HCT116 (cell line): ENCODE measurements around the gene KDM4D. TPM values are rescaled to one million over a fixed set of nuclear protein-coding genes. Genes with fewer than 3 reads are reported as not detected.

Source experiments
- ATAC-seq: fragments of 200-7000 bp; cut with Tn5 transposase; 2 replicates; pipeline ENCODE4 v1.9.1; 2020; ENCODE audit warnings: mild to moderate bottlenecking, moderate library complexity
- BruUV-seq: library from RNA; stranded (reverse); fragments of 400-500 nt; replicated peaks from 2 replicates; lab custom pipeline; 2021; lab: Mats Ljungman, UMichigan
- CTCF ChIA-PET: fragments of 300-600 bp; sonication (Branson Sonifier 250); formaldehyde crosslinking; loops from one replicate; lab custom pipeline; 2021; ENCODE audit warnings: antibody characterized with exemption; lab: Charles Lee
- POLR2A ChIA-PET: fragments of 300-600, 350-600 bp; sonication (Branson Sonifier 250); formaldehyde crosslinking; loops from one replicate; lab custom pipeline; 2021; ENCODE audit warnings: antibody characterized with exemption; lab: Charles Lee
- RAD21 ChIA-PET, 2 experiments: fragments of 300-600 bp; sonication (Branson Sonifier 250); formaldehyde crosslinking; loops; one replicate each; lab custom pipeline; 2023; ENCODE audit warnings: low total read pairs in 2 of 2; ENCODE audit not compliant: uncharacterized antibody in 2 of 2, unreplicated experiment in 2 of 2, low non-redundant PET in 1 of 2; lab: Charles Lee
- DNase-seq: peaks from one replicate; pipeline ENCODE4 v3.0.0-alpha.2; 2010; ENCODE audit warnings: low read depth, low spot score
- H2AFZ ChIP-seq: fragments of 200-600 bp; shearing (Covaris generic), sonication (generic); 2 replicates; pipeline ENCODE4 v1.6.1; 2017; ENCODE audit warnings: low read depth, mixed run types, mixed read lengths, antibody characterized with exemption, low read length; ENCODE audit not compliant: poor library complexity, severe bottlenecking
- H3K27ac ChIP-seq: 2 replicates; pipeline ENCODE4 v1.5.1; 2012; ENCODE audit warnings: low read depth, low read length
- H3K27me3 ChIP-seq: fragments of 200-600 bp; sonication (generic); 2 replicates; pipeline ENCODE4 v1.6.1; 2016; ENCODE audit warnings: mixed run types, low read length, mixed read lengths; ENCODE audit not compliant: insufficient read depth
- H3K36me3 ChIP-seq, 2 experiments: fragments of 200-500 bp in 1 of 2; fragments of 200-600 bp in 1 of 2; sonication (Bioruptor generic) in 1 of 2; sonication (generic) in 1 of 2; 2 replicates each; pipeline versions ENCODE4 v1.5.1 to v1.6.1; 2014 to 2016; ENCODE audit warnings: low read length in 2 of 2, inconsistent platforms in 1 of 2, mixed read lengths in 1 of 2, mixed run types in 1 of 2; ENCODE audit not compliant: insufficient read depth in 2 of 2, control insufficient read depth in 1 of 2
- H3K4me1 ChIP-seq, 2 experiments: fragments of 200-600 bp in 1 of 2; sonication (generic) in 1 of 2; 2 replicates each; pipeline versions ENCODE4 v1.5.1 to v1.6.1; 2012 to 2017; ENCODE audit warnings: low read length in 2 of 2, inconsistent platforms in 1 of 2, mild to moderate bottlenecking in 1 of 2, mixed read lengths in 1 of 2, mixed run types in 1 of 2, moderate library complexity in 1 of 2; ENCODE audit not compliant: insufficient read depth in 2 of 2, control insufficient read depth in 1 of 2
- H3K4me2 ChIP-seq: fragments of 200-600 bp; sonication (generic); 2 replicates; pipeline ENCODE4 v1.6.1; 2017; ENCODE audit warnings: mixed run types, low read length, mixed read lengths
- H3K4me3 ChIP-seq, 2 experiments: fragments of 200-600 bp in 1 of 2; sonication (generic) in 1 of 2; replicated peaks in 1 of 2; 2 replicates each; pipeline ENCODE4 v1.5.1; 2011 to 2016; ENCODE audit warnings: low read length in 2 of 2, control low read depth in 1 of 2, low read depth in 1 of 2, mild to moderate bottlenecking in 1 of 2, mixed read lengths in 1 of 2, mixed run types in 1 of 2
- H3K79me2 ChIP-seq: fragments of 200-600 bp; sonication (generic); 2 replicates; pipeline ENCODE4 v1.6.1; 2017; ENCODE audit warnings: mild to moderate bottlenecking, mixed run types, low read length, moderate library complexity, mixed read lengths; ENCODE audit not compliant: insufficient read depth
- H3K9ac ChIP-seq: fragments of 200-600 bp; sonication (generic); 2 replicates; pipeline ENCODE4 v1.6.1; 2016; ENCODE audit warnings: low read length, mixed read lengths
- H3K9me2 ChIP-seq: fragments of 200-600 bp; sonication (generic), shearing (Covaris generic); 2 replicates; pipeline ENCODE4 v1.6.1; 2017; ENCODE audit warnings: mixed run types, mild to moderate bottlenecking, moderate library complexity; ENCODE audit not compliant: insufficient read depth
- H3K9me3 ChIP-seq, 2 experiments: fragments of 200-500 bp in 1 of 2; fragments of 200-600 bp in 1 of 2; sonication (Bioruptor generic) in 1 of 2; sonication (generic) in 1 of 2; 2 replicates each; pipeline ENCODE4 v1.6.1; 2014 to 2017; ENCODE audit warnings: low read length in 2 of 2, mixed read lengths in 2 of 2, inconsistent platforms in 1 of 2, low read depth in 1 of 2, mild to moderate bottlenecking in 1 of 2, mixed run types in 1 of 2, moderate library complexity in 1 of 2; ENCODE audit not compliant: control insufficient read depth in 1 of 2, insufficient read depth in 1 of 2
- H4K20me1 ChIP-seq: fragments of 200-600 bp; sonication (generic), shearing (Covaris generic); 2 replicates; pipeline ENCODE4 v1.6.1; 2017; ENCODE audit warnings: mixed run types, mild to moderate bottlenecking, moderate library complexity; ENCODE audit not compliant: insufficient read depth
- ATF3 ChIP-seq: IDR thresholded peaks from 2 replicates; pipeline ENCODE4 v1.6.1; 2012
- CEBPB ChIP-seq: IDR thresholded peaks from 2 replicates; pipeline ENCODE4 v1.6.1; 2012; ENCODE audit warnings: low read depth
- CTCF ChIP-seq, 3 experiments: fragments of 200-600 bp in 1 of 3; sonication (generic) in 1 of 3; IDR thresholded peaks in 2 of 3; conservative IDR thresholded peaks in 1 of 3; 2 replicates each; pipeline ENCODE4 v1.5.1; 2012 to 2017; ENCODE audit warnings: low read depth in 2 of 3, low read length in 2 of 3, antibody characterized with exemption in 1 of 3, borderline replicate concordance in 1 of 3, control low read depth in 1 of 3, mild to moderate bottlenecking in 1 of 3, mixed read lengths in 1 of 3, mixed run types in 1 of 3, moderate library complexity in 1 of 3; ENCODE audit not compliant: insufficient read depth in 1 of 3
- EGR1 ChIP-seq: IDR thresholded peaks from 2 replicates; pipeline ENCODE4 v1.6.1; 2012; ENCODE audit warnings: low read depth
- EZH2 ChIP-seq: fragments of 200-600 bp; sonication (generic); IDR thresholded peaks from 2 replicates; pipeline ENCODE4 v1.6.1; 2017; ENCODE audit warnings: antibody characterized with exemption, mixed run types
- EZH2phosphoT487 ChIP-seq: fragments of 200-600 bp; IDR thresholded peaks from 2 replicates; pipeline ENCODE4 v1.6.1; 2018; ENCODE audit warnings: antibody characterized with exemption, borderline replicate concordance
- FOSL1 ChIP-seq: IDR thresholded peaks from 2 replicates; pipeline ENCODE4 v1.6.1; 2012; ENCODE audit warnings: low read depth
- POLR2A ChIP-seq: IDR thresholded peaks from 2 replicates; pipeline ENCODE4 v1.7.0; 2011; ENCODE audit warnings: borderline replicate concordance; ENCODE audit not compliant: insufficient read depth, insufficient read length; ENCODE audit errors: extremely low read depth
- RAD21 ChIP-seq: IDR thresholded peaks from 2 replicates; pipeline ENCODE4 v1.6.1; 2012; ENCODE audit warnings: low read depth, mild to moderate bottlenecking
- SIN3A ChIP-seq: IDR thresholded peaks from 2 replicates; pipeline ENCODE4 v1.6.1; 2012; ENCODE audit warnings: low read depth
- SRF ChIP-seq: IDR thresholded peaks from 2 replicates; pipeline ENCODE4 v1.6.1; 2012; ENCODE audit warnings: low read depth
- TCF7L2 ChIP-seq: IDR thresholded peaks from 2 replicates; pipeline ENCODE4 v1.7.0; 2011; ENCODE audit warnings: borderline replicate concordance, inconsistent platforms; ENCODE audit not compliant: insufficient read depth, insufficient read length; ENCODE audit errors: extremely low read depth
- YY1 ChIP-seq: IDR thresholded peaks from 2 replicates; pipeline ENCODE4 v1.6.1; 2011; ENCODE audit warnings: low read length, low read depth, moderate library complexity, mild to moderate bottlenecking; ENCODE audit not compliant: insufficient replicate concordance; ENCODE audit errors: extremely low read depth
- ZBTB33 ChIP-seq: IDR thresholded peaks from 2 replicates; pipeline ENCODE4 v1.6.1; 2011; ENCODE audit warnings: mild to moderate bottlenecking, low read length, moderate library complexity; ENCODE audit not compliant: insufficient replicate concordance; ENCODE audit errors: extremely low read depth
- ZNF274 ChIP-seq: fragments of 200-500 bp; sonication (Bioruptor generic); IDR thresholded peaks from 2 replicates; pipeline ENCODE4 v1.6.1; 2014; ENCODE audit warnings: mild to moderate bottlenecking, low read depth, low read length, inconsistent platforms
- intact Hi-C: fragments of 100-400 bp; cut with micrococcal nuclease; formaldehyde crosslinking; loops from 2 replicates; pipeline ENCODE4 v1.10.0; 2022
- total RNA-seq: library from RNA; stranded (reverse); gene quantifications from one replicate; pipeline ENCODE4 v1.2.1, GENCODE V29; 2021; ENCODE audit not compliant: unreplicated experiment

The KDM4D gene
- total RNA-seq, 1 experiment from 2014 or later: 2.1 TPM

GRCh38 chr11:94948070-94948617, 25.4 kb upstream of the KDM4D start:
- no TSS peak for BruUV-seq
- intact Hi-C loops: no loop called here
- Histone ChIP-seq H3K4me2 (no peak overlapping the region), H3K9me3 (no peaks in the 10 kb centered on the region), H3K27me3 (no peaks in the 10 kb centered on the region), H3K9me2 (no peaks in the 10 kb centered on the region), H3K4me1 (no peaks in the 10 kb centered on the region), H3K27ac (no peak overlapping the region), H3K9ac (no peak overlapping the region), H3K79me2 (no peaks in the 10 kb centered on the region)
- CTCF ChIA-PET: no interaction called here
- no peak for DNase-seq
- RAD21 ChIA-PET: no interaction called here
- no peak for ATAC-seq
- no peak for TF ChIP-seq ATF3
- TF ChIP-seq, all 23 proteins: peak for 0
- POLR2A ChIA-PET: no interaction called here
- Histone ChIP-seq H2AFZ (no peak overlapping the region), H3K36me3 (no peaks in the 10 kb centered on the region), H4K20me1 (no peaks in the 10 kb centered on the region), H3K4me3 (no peak overlapping the region)

GRCh38 chr11:94954753-94955152, 18.8 kb upstream of the KDM4D start:
- Histone ChIP-seq H3K9me3 (no peaks in the 10 kb centered on the region), H3K9me2 (no peaks in the 10 kb centered on the region), H3K4me3 (no peak overlapping the region), H3K4me2 (no peak overlapping the region), H3K36me3 (no peaks in the 10 kb centered on the region), H3K27me3 (no peaks in the 10 kb centered on the region), H4K20me1 (no peaks in the 10 kb centered on the region), H3K27ac (no peak overlapping the region), H3K9ac (no peak overlapping the region), H3K79me2 (no peaks in the 10 kb centered on the region), H3K4me1 (no peaks in the 10 kb centered on the region), H2AFZ (no peak overlapping the region)
- ChIA-PET CTCF (no interaction called here), POLR2A (no interaction called here), RAD21 (no interaction called here)
- TF ChIP-seq POLR2A (no peak), TCF7L2 (no peak), SIN3A (no peak), SRF (no peak), ZNF274 (no peak), ZBTB33 (no peak), CEBPB (no peak), CTCF (IDR thresholded peaks at IDR 0.05 in 2 of 3, conservative IDR thresholded peaks at IDR 0.05 in 1 of 3; ENCODE audit: borderline replicate concordance in 1 of 3, insufficient read depth in 1 of 3, low read depth in 2 of 3, low read length in 2 of 3) (no peak), EZH2 (no peak), FOSL1 (no peak), RAD21 (no peak), EZH2phosphoT487 (no peak), YY1 (no peak), ATF3 (no peak), EGR1 (no peak)
- intact Hi-C loops: no loop called here
- no peak for DNase-seq
- no peak for ATAC-seq
- no TSS peak for BruUV-seq
